SHP77 (cell line): ENCODE results near the gene JPT1.
A peak's percentile ranks its signal among the peaks of the same experiment; 100 is the strongest.
"Not testable (repeated sequence)": the region's sequence is repeated elsewhere in the genome, so short reads cannot be mapped to it uniquely, and the experiment has no call there.

Source experiments
- DNase-seq, 2 experiments: peaks; one replicate each; lab custom pipeline; 2025; lab: John Stamatoyannopoulos, UW

Gene JPT1

DNA sequence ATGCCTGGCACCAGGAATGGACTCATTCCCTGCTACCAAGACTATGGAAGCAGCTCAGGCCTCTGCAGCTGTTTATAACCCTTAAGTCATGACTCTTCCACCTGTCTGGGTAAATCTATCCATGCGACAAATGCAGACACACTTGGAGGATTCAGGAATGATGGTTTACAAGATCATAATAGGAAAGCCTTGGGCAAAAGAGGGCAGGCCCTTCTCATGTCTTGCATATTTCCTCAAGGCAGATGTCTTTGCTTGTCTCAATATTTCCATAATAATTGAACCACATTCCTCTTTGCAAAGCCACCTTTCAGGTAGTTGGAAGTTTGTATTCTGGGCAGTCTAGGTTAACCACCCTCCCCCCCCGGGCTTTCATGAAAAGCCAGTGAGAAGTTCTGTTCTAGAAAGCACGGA lies 884 bp upstream of the JPT1 start:
- no peak for DNase-seq

DNA sequence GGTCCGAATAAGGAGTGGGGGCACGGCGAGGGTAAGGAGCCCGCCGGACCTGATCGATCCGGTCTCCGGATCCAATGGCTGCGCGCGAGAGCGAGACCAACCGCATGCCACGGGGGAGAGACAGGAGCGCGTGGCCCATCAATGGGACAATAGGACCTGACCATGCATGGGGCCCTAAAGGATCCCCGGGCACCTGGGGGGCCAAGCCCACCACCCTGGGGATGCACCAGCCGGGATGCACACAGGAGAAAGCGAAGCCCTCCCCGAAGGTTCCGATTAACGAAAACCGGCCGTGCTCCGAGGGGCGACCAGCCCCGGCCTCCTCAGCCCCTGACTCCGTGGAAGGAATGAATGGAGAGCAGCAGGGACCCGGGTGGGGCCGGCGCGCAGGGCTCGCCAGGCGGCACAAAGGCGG lies 525 bp downstream of the JPT1 start:
- peak in 1 of 2 experiments; percentile 15 for DNase-seq

DNA sequence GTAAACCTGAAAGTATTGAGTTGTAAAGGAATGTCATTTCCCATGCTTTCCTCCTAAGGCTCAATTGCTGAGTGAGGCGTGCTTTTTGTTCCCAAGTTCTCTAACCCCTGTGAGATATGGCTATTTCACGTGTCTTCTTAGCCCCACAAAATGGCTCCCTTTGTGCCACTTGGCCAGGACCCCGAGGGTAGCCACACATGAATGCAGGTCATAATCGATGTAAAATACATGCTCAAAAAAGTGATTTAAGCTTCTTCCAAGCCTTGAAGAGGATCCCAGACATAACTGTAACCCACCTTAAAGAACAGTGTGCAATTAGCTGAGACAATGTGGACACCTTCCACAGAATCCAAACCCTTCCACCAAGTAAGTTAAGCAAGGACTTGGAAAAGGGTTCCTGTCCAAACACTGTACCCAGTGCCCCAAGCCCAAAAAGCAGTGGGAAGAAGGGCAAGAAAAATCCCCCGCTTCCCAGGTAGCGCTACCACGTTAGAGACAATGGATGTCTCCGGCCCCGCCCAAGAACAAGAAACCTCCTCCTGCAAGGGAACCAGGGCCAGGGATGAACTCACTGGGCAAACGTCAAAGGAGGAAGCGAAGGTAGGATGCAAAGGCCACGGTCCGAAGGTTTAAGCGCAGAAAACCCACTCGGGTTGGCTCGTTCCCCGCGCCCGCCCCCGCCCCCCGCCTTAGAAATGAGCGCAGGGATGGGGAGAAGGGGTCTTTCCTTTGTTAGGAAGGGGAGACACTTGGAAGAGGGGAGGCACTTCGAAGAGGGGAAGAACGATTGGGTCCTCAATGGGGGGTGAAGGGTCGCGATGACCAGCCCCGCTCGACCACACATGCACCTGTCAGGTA lies 1.2 kb downstream of the JPT1 start:
- peak; percentile 37 to 64 for DNase-seq

DNA sequence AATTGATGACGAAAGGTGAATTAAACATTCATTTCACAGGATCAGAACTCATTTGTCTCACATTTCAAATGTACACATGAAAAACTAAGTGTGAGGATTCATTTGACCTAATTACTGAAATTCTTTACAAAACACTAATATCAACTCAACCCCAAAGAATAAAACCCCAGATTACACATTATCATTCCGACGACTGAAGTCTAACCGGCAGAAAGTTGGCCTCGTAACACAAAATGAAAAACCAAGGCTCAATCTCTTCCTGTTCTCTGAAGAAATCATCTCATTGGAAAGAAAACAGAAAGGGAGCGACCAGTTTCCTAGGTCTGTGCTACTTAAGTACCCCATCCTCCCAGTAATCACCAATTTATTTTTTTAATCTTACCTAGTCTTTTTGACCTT lies 1.8 kb downstream of the JPT1 start:
- no peak for DNase-seq

DNA sequence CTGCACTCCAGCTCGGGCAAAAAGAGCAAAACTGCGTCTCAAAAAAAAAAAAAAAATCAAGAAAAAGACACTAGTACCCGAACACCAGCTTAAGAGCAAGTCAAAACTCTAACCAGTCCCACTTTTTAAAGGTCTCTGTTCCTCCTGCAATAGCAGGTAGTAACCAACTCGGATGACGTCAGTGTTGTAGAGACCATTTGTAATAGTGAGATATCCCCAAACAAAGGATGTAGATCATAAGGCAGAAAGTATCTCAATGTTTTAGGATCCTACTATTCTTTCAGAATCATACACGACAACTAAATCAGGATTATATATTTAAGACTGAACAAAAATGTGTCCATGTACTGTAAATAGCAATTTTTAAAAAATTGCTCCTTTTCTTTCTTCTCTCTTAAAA lies 2.4 kb downstream of the JPT1 start:
- DNase-seq, result peak in 1 of 2 experiments; percentile 49

DNA sequence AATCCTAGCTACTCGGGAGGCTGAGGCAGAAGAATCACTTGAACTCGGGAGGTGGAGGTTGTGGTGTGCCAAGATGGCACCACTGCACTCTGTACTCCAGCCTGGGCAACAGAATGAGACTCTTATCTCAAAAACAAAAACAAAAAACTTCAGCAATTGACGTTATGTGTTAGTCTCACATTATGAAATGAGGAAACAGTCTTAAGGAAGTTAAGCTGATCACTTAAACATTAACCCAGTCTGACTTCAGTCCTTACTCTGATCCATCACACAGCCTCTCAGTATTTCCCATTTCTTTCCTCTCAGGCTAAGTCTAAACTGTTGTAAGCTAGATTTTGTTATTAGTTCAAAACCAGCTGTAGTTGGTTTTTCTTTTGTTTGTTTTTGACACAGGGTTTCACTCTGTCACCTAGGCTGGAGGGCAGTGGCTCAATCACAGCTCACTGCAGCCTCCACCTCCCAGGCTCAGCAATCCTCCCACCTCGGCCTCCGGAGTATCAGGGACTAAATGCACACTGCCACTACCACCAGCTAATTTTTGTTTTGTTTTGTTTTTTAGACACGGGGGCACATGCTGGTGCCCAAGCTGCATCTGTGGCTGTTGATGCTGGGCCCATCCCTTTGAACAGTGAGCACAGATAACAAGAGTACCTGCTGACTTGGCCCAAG lies 6.3 kb downstream of the JPT1 start:
- DNase-seq, result no peak

DNA sequence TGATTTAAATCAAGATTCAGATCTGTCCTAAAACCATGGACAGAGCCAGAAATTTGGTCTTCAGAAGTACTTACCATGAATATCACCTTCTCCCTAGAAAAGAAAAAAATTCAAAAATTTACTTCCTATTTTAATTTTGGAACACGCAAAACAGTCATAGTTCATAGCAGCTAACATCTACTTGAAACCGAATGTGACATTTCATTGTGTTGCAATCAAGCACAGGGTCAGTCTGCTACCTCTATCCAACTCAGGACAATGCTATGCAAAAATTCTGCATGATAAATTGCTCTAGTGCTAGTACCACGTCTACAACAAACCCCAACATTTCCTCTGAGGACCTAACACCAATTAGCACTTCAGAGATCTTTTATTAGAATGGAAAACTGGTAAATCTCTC lies 7.7 kb downstream of the JPT1 start:
- DNase-seq, result no peak

DNA sequence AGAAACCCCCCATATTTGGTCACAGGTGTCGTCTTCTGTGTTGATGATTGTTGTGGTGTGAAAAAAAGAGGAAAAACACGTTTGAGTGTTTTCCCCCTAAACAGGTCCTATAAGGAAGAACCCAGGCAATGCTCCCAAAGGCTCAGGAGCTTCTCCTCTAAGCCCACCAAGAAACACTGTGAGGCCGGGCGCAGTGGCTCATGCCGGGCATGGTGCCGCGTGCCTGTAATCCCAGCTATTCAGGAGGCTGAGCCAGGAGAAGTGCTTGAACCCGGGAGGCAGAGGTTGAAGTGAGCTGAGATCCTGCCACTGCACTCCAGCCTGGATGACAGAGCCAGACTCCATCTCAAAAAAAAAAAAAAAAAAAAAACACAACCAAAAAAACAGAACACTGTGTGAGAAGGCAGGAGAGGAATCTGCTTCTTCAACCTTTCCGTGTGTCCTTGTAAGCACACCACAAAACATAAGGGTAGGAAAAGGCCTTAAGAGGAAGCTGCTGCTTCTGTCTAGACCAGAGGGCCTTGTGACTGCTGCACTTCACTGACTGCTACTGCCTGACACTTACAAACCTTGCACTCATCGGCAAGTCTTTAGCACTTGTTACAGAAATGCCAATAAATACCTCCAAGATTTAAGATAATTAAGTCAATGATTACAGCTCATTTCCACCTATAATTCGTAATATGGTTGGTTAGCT lies 9.3 kb downstream of the JPT1 start:
- DNase-seq, result no peak

DNA sequence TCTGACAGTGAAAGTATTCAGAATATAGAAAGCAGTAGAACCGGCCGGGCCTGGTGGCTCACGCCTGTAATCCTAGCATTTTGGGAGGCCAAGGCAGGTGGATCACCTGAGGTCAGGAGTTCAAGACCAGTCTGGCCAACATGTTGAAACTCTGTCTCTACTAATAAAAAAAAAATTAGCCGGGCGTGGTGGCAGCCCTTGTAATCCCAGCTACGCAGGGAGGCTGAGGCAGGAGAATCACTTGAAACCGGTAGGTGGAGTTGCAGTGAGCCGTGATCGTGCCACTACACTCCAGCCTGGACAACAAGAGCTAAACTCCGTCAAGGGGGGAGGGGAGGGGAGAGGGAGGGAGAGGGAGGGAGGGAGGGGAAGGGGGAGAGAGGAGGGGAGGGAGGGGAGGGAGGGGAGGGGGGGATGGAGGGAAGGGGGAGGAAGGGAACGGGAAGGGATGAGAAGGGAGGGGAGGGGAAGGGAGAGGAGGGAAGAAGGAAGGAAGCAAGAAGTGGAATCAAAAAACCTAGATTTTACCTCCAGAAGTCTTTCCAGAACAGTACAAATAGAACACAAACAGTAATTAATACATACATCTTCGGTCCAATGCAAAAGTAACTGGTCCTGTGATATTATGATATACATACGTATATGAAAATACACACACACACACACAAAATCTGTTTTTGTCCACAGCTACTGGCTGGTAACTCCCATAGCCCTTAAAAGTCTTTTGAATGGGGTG lies 11.9 kb downstream of the JPT1 start:
- DNase-seq, result no peak

DNA sequence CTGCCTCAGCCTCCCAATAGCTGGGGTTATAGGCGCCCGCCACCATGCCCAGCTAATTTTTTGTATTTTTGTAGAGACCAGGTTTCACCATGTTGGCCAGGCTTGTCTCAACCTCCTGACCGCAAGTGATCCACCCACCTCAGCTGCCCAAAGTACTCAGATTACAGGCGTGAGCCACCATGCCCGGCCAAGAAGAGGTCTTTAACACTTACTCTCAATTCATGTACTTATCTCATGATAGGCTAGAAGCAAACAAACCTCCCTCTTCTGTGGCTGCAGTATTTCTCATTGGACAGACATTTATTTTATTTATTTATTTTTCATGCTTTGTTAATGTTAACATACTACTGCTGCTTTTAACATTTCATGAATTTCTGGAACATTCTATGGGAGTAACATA lies 15.8 kb downstream of the JPT1 start:
- no peak for DNase-seq

DNA sequence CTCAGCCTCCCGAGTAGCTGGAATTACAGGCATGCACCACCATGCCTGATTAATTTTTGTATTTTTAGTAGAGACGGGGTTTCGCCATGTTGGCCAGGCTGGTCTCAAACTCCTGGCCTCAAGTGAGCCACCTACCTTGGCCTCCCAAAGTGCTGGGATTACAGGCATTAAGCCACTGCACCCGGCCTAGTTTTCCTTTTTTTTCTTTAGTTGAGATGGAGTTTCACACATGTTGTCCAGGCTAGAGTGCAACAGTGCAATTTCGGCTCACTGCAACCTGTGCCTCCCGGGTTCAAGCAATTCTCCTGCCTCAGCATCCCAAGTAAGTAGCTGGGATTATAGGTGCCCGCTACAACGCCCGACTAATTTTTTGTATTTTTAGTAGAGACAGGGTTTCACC lies 16.6 kb downstream of the JPT1 start:
- DNase-seq, result not testable (repeated sequence)

DNA sequence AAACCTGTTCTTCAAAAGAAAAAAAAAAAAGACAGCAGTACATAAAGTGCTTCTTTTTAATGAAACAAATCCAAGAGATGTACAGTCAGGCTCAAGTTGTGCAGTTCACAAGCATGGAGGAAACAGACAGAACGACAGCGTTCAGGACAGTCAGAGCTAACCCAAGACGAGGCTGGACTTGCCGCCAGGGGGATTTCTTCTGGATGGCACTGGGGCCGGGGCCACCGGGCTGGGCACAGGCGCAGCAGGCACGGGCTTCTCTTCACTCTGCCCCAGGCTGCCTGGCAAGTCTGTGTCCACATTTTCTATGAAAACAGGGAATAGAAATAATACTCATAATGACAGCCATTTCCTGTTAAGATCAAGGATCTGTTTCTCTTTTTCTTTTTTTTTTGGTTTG lies 18.4 kb downstream of the JPT1 start:
- DNase-seq, result no peak

DNA sequence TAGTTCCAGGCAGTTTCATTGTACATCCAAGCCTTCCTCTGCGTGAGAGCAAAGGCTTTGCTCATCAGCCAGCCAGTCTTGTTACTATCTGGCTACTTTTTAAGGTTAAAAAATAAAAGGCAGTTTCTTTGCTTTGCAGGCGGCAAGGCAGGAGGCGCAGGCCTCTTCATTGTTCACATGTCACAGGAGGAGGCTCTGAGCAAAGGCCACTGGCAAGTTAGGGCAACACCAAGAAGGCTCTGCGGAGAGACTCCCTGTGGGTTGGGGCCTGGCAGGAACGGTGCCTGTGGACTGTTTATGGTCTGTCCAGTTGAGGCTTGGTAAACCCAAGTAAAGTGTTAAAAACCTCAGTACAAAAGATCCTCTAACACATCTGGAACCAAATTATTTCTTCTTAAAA lies 18.9 kb downstream of the JPT1 start:
- no peak for DNase-seq

DNA sequence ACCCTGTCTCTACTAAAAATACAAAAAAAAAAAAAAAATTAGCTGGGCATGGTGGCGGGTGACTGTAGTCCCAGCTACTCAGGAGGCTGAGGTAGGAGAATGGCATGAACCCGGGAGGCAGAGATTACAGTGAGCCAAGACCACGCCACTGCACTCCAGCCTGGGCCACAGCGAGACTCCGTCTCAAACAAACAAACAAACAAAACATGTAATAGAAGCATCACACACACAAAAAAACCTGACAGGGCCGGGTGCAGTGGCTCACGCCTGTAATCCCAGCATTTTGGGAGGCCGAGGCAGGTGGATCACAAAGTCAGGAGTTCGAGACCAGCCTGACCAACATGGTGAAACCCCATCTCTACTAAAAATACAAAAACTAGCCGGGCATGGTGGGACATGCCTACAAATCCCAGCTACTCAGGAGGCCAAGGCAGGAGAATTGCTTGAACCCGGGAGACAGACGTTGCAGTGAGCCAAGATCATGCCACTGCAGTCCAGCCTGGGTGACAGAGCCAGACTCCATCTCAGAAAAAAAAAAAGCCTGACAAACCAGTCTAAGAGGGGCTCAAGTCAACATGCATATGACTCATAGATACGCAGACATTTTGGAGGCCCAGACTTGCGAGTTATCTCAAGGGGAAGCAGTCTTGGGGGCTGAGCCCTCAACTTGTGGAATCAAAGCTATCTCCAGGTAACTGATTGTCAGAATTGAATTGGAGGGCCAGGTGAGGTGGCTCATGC lies 20.5 kb downstream of the JPT1 start:
- not testable (repeated sequence) for DNase-seq

DNA sequence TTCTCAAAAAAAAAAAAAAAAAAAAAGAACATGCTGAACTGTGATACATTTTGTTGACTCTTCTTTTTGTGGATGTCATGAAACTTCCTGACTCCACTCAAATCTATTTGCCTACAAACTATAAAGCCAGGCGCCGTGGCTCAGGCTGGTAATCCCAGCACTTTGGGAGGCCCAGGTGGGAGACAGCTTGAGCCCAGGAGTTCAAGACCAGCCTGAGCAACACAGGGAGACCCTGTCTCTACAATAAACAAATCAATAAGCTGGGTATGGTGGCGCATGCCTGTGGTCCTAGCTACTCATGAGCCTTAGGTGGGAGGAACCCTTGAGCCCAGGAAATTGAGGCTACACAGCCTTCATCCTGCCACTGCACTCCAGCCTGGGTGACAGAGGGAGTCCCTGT lies 21.3 kb downstream of the JPT1 start:
- DNase-seq, result no peak

DNA sequence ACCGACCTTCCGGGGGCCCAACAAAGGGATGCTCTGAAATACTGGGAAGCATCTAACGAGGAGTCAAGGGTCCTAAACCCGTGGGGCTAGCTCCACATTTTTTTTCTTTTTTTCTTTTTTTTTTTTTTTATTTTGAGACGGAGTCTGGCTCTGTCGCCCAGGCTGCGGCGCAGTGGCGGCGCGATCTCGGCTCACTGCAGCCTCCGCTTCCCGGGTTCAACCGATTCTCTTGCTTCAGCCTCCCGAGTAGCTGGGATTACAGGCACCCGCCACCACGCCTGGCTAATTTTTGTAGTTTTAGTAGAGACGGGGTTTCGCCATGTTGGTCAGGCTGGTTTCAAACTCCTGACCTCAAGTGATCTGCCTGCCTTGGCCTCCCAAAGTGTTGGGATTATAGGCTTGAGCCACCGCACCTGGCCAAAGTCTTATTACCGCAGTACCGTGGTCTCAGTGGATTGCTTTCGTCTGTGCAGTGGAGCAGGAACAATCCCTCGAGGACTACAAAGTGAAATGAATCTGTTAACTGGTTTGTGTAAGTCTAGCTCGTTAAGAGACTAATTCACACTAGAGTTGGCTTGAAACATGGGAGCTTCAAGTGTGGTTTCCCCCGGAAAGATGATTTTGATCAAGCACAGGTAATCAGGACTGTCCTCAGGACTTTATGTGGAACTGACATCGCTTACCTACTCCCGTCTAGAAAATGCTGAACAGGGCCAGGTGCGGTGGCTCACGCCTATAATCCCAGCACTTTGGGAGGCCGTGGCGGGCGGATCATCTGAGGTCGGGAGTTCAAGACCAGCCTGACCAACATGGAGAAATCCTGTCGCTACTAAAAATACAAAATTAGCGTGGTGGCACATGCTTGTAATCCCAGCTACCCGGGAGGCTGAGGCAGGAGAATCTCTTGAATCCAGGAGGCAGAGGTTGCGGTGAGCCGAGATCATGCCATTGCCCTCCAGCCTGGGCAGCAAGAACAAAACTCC lies 22.0 kb downstream of the JPT1 start:
- not testable (repeated sequence) for DNase-seq

DNA sequence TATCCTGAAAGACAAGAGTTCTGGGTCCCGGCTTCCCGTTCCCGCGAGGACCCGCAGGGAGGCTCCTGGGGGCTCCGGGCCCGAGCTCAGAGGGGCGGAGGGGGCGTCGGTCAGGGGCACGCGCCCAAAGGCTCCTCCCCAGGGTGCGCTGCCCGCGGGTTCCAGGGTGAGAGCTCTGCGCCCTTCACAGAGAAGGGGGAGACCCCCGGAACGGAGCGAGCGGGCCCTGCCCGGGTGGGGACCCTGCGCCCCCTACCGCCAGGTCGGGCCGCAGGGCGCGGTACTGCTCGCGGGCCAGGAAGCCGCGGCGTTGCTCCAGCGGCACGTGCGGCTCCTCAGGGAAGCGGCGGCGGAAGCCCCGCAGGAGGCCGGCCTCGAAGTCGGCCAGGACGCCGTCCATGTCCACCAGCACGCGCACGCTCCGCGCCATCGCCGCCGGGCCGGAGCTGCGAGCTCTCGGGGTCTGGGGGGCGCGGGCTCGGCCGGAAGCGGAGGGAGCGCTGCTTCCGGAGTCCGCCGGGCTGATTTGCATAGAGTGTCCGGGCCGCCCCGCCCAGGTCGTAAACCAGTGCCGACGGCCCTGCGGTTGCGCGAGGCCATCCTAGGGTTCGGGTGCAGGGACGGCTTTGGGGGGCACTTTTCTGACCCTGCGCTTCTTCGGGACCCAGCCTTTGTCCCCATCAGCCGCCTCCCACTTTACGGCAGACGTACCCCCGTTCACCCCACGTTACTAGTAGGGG lies 22.9 kb downstream of the JPT1 start, which contains the start of gene NT5C:
TSS of gene NT5C (minus strand) at position 465 of the 740 bp plus-strand sequence. CDS start at position 430, 35 bp downstream.
- DNase-seq, result peak; percentile 85 to 92

DNA sequence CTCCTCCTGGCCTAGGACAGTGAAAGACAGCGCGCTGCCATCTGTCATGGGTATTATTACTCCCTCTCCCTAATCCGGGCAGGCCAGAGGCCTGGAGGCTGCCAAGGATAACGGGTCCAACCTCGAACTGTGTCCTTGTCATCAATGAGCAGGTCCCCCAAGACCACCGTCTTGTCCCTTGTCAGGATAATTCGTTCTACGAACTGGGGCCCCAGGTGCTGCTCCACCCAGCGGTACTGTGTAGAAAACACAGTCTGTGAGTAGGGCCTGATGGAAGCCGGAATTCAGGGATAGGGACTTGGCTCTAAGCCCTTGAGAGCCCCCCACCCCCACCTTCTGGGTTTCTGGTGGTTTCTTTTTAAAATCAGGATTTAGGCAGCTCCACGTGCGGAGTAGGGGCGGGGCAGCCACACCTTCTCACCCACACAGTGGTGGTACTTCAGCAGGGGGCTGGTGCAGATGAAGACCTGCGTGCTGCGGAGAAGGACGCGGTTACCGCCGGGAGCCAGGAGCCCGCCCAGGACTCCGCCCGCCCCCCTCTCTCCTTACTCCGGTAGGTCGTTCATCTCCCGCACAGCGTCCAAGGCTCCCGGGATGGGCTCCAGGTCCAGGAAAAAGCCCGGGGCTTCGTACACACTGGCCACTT lies 23.6 kb downstream of the JPT1 start:
- DNase-seq, result peak; percentile 66 to 70
